Loucy (cell line): ENCODE results near the gene CEP128.

Source experiments
- H2AFZ ChIP-seq: fragments of 200-600 bp; sonication (generic); 2 replicates; pipeline ENCODE4 v1.6.0; 2016; ENCODE audit warnings: antibody characterized with exemption, mild to moderate bottlenecking, low read length, moderate library complexity
- H3F3A ChIP-seq: fragments of 200-600 bp; 2 replicates; pipeline ENCODE4 v1.6.0; 2016; ENCODE audit warnings: antibody characterized with exemption, low read depth, mild to moderate bottlenecking
- H3K27me3 ChIP-seq: fragments of 200-600 bp; sonication (generic); 2 replicates; pipeline ENCODE4 v1.6.1; 2014; ENCODE audit warnings: low read length, mild to moderate bottlenecking; ENCODE audit not compliant: insufficient read depth, poor library complexity, severe bottlenecking
- H3K36me3 ChIP-seq: fragments of 200-600 bp; sonication (generic); 2 replicates; pipeline ENCODE4 v1.6.1; 2016; ENCODE audit warnings: low read length; ENCODE audit not compliant: insufficient read depth
- H3K4me1 ChIP-seq: fragments of 200-600 bp; sonication (generic); 2 replicates; pipeline ENCODE4 v1.5.1; 2014; ENCODE audit warnings: low read length, mild to moderate bottlenecking; ENCODE audit not compliant: insufficient read depth, poor library complexity, severe bottlenecking
- H3K4me2 ChIP-seq: fragments of 200-600 bp; sonication (generic); 2 replicates; pipeline ENCODE4 v1.6.0; 2014; ENCODE audit warnings: antibody characterized with exemption, low read length, low read depth, mild to moderate bottlenecking; ENCODE audit not compliant: poor library complexity, severe bottlenecking
- H3K4me3 ChIP-seq: fragments of 200-600 bp; sonication (generic); 2 replicates; pipeline ENCODE4 v1.5.1; 2014; ENCODE audit warnings: low read length, mild to moderate bottlenecking, mixed read lengths; ENCODE audit not compliant: poor library complexity, severe bottlenecking
- H3K79me2 ChIP-seq: fragments of 200-600 bp; sonication (generic); 2 replicates; pipeline ENCODE4 v1.6.1; 2014; ENCODE audit warnings: low read length; ENCODE audit not compliant: insufficient read depth
- H3K9ac ChIP-seq: fragments of 200-600 bp; sonication (generic); 2 replicates; pipeline ENCODE4 v1.6.0; 2014; ENCODE audit warnings: mild to moderate bottlenecking, low read depth, low read length, moderate library complexity; ENCODE audit not compliant: poor library complexity, severe bottlenecking
- H3K9me2 ChIP-seq: fragments of 200-600 bp; sonication (generic); replicated peaks from 2 replicates; pipeline ENCODE4 v1.6.1; 2016; ENCODE audit warnings: low read depth, low read length, mixed read lengths
- H3K9me3 ChIP-seq: fragments of 200-600 bp; sonication (generic); 2 replicates; pipeline ENCODE4 v1.6.1; 2014; ENCODE audit warnings: mild to moderate bottlenecking, antibody characterized with exemption, low read length, low read depth; ENCODE audit not compliant: insufficient read depth
- H4K20me1 ChIP-seq: fragments of 200-600 bp; sonication (generic); 2 replicates; pipeline ENCODE4 v1.6.0; 2014; ENCODE audit warnings: antibody characterized with exemption, low read length, mild to moderate bottlenecking; ENCODE audit not compliant: insufficient read depth, poor library complexity, severe bottlenecking
- CTCF ChIP-seq: fragments of 200-600 bp; sonication (generic); conservative IDR thresholded peaks from 2 replicates; pipeline ENCODE4 v1.5.1; 2014; ENCODE audit warnings: mild to moderate bottlenecking, antibody characterized with exemption, low read length
- EZH2phosphoT487 ChIP-seq: fragments of 200-600 bp; IDR thresholded peaks from 2 replicates; pipeline ENCODE4 v1.6.1; 2018; ENCODE audit warnings: antibody characterized with exemption, mild to moderate bottlenecking, moderate library complexity, borderline replicate concordance

Gene CEP128

GRCh38 chr14:80784820-80785219, 156.7 kb downstream of the CEP128 start:
- peaks cover 6% of the 10 kb centered on the region for H3K4me1 ChIP-seq

GRCh38 chr14:80781972-80782367, 159.6 kb downstream of the CEP128 start:
- Histone ChIP-seq H3K4me2 (no peak overlapping the region), H2AFZ (no peak overlapping the region), H3K4me3 (no peak overlapping the region), H3K27me3 (no peaks in the 10 kb centered on the region), H3K9ac (no peak overlapping the region), H3K36me3 (no peaks in the 10 kb centered on the region; the same call in 1 of the 2 replicates), H3F3A (no peaks in the 10 kb centered on the region), H3K4me1 (peaks cover 9% of the 10 kb centered on the region), H4K20me1 (no peaks in the 10 kb centered on the region), H3K79me2 (no peaks in the 10 kb centered on the region), H3K9me2 (no peaks in the 10 kb centered on the region), H3K9me3 (no peaks in the 10 kb centered on the region)
- TF ChIP-seq CTCF: no peak
- TF ChIP-seq EZH2phosphoT487: no peak

More at GRCh38 chr14:80784820-80785219, 156.7 kb downstream of the CEP128 start:
- Histone ChIP-seq H2AFZ (no peak overlapping the region), H4K20me1 (no peaks in the 10 kb centered on the region), H3F3A (no peaks in the 10 kb centered on the region), H3K4me2 (no peak overlapping the region), H3K36me3 (no peaks in the 10 kb centered on the region; the same call in 1 of the 2 replicates), H3K27me3 (no peaks in the 10 kb centered on the region), H3K9ac (no peak overlapping the region), H3K9me2 (no peaks in the 10 kb centered on the region), H3K9me3 (no peaks in the 10 kb centered on the region), H3K4me3 (no peak overlapping the region), H3K79me2 (no peaks in the 10 kb centered on the region)
- TF ChIP-seq EZH2phosphoT487 (no peak), CTCF (0 out of 2 replicates have a peak, but pooled peaks have one; percentile 21)

- TF ChIP-seq EZH2phosphoT487 (no peak), CTCF (no peak)
- H4K20me1 ChIP-seq: no peaks in the 10 kb centered on the region
- no peak overlapping the region for H3K4me2 ChIP-seq
- H3K79me2 ChIP-seq: no peaks in the 10 kb centered on the region
- H3K9ac ChIP-seq: no peak overlapping the region
- H3K4me3 ChIP-seq: no peak overlapping the region
- H2AFZ ChIP-seq: no peak overlapping the region
- H3K9me2 ChIP-seq: no peaks in the 10 kb centered on the region
- H3K36me3 ChIP-seq: no peaks in the 10 kb centered on the region
- no peaks in the 10 kb centered on the region for H3F3A ChIP-seq
- no peaks in the 10 kb centered on the region for H3K27me3 ChIP-seq
- no peaks in the 10 kb centered on the region for H3K9me3 ChIP-seq
- H3K4me1 ChIP-seq: peaks cover 9% of the 10 kb centered on the region
Observed at GRCh38 chr14:80780500-80780899, 161.0 kb downstream of the CEP128 start.
